Left forelimb (tissue), 1 donor: ENCODE measurements around the gene HGF.
A peak's percentile ranks its signal among the peaks of the same experiment; 100 is the strongest.
"Not testable (repeated sequence)": the region's sequence is repeated elsewhere in the genome, so short reads cannot be mapped to it uniquely, and the experiment has no call there.

Experiments
- DNase-seq: peaks from one replicate; pipeline ENCODE4 v3.0.0-alpha.2; 2018; ENCODE audit warnings: low spot score

HGF gene

DNA sequence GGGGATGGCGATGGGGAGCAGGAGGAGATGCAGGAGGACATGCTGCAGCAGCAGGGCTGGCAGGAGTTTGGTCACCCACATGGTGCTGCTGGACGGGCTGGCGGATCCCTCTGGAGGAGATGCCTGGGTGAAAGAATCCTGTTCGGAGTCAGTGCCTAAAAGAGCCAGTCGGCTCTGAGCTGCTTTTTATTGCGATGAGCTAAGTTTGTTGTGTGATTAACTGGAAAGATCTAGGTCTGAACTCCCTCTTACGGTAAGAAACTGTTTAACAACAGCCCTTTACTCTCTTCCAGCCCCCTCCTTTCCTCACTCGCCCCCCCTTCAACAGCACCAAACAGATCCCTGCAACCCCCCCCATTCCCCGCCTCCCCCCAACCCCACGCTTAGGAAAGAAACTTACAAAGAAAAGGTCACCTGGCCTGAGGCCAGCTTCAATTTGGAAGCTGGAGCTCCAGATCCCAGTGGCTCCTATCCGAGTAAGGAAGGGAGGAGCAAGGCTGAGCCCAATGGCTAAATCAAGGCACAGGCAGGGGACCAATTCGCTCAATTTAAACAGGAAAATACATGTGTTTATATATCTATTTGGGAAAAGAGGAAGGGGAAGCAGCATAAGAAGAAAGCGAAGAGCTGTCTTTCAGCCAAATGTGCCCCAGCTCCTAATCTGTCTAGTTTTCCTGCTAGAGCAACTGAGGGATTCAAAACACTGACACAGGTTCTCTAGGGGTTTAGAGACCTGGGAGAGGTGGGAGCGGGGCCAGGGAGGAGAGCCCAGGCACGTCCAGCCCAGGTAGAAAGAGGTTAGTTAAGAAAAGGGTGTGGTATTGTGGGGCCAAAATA lies at the start of gene HGF:
TSS of gene HGF (minus strand) at position 157 of the 837 bp plus-strand sequence. CDS start at position 81, 76 bp downstream.
- DNase-seq, result peak; percentile 73

DNA sequence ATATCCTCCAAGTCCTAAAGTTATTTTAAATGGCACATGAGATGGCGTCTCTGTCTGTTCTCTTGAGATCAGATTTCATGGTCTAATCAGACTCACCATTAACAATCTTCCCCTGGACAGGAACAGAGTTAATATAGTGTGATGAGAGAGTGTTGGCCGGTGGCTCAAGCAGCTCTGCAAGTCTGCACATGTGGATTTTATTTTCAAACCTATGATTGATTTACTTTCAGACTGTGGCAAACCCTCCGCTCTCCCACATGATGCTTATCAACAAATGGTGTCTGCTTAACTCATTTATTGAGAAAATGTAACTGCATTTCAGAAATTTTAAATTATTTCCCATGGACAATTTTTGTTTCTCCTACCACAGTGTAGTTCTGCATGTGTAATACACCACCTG lies 46.5 kb upstream of the HGF start:
- no peak for DNase-seq

DNA sequence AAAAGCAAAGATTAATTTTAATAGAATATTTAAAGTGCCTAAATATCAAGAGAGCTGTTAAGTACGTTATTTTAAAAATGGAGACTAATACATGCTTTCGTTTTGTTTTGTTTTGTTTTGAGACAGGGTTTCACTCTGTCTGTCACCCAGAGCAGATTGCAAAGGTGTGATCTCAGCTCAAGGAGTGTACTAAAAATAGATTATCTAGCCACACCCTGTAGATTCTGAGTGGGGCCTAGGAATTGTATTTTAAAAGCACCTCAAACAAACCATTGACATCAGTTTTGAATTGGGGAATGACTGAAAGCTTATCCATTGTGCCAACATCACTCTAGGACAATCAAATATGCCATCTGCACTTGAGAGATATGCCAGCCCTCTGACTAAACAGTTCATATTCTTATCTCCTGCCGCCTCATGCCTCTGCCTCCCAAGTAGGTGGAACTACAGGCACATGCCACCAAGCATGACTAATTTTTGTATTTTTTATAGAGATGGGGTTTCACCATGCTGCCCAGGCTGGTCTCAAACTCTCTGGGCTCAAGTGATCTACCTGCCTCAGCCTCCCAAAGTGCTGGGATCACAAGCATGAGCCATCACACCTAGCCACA lies 43.1 kb upstream of the HGF start:
- DNase-seq, result not testable (repeated sequence)

DNA sequence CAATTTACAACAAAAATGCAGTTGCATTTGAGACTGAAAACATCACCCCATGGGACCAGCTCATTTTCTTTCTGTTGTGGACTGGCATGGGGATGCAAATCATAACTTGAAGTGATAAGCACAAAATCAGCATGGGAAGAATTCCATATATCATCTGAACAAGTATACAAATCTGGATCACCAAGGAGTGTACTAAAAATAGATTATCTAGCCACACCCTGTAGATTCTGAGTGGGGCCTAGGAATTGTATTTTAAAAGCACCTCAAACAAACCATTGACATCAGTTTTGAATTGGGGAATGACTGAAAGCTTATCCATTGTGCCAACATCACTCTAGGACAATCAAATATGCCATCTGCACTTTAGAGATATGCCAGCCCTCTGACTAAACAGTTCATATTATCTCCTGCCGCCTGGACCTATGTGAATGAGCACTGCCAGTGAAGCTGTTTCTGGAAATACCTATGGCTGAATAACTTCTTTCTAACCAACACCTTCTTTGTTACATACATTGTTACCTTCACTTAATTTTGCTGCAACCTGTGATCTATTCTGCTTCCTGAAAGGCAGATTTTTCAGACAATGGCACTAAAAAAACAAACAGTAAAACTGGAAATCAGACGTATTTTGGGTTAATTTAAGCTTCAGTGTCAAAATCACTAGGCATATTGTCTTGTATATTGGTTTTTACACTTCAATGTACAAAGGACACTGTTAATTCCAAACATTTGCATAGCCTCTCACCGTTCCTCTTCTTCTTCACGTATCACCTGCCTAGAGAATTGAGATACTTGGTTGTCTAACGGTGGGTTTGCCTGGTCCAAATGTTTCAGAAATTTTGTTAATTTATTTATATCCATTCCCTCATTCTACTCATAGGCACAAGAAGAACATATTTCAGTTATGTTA lies 42.4 kb upstream of the HGF start:
- DNase-seq, result no peak

DNA sequence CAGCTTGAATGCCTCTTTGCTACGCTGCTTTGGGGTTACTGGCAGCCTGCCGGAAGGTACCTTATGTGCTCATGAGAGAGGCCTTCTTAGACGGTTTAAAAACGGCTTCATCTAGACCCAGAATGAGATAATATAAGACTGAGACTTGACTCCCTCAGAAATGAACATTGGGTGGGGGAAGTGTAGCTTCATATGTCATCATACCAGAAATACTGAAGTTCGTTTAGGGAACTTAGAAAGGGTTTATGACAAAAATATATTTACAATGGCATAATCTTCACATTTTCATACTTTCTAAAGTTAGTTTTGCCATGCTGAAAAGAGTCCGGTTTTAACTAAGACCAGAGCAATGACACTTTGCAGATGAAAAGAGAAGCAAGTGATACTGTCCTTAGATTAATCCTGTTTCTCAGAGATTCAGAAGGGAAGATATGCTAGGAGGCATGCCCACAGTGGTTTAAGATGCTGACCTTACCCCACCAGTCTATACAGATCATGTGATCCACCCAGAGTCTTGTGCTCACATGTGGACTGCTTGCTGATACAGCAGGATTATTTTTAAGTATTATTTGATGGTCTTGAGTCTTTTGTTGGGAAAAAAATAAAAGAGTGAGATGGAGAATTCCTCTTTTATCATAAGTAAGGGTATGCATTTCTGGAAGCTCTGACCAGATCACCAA lies 40.8 kb upstream of the HGF start:
- no peak for DNase-seq

DNA sequence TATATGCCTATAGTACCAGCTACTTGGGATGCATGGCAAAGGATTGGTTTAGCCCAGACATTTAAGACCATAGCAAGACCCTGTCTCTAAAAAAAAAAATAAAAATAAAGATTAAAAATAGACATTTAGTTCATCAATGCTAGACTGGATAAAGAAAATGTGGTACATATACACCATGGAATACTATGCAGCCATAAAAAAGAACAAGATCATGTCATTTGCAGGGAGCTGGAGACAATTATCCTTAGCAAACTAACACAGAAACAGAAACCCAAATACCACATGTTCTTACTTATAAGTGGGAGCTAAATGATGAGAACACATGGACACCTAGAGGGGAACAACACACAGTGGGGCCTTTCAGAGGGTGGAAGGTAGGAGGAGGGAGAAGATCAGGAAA lies 38.5 kb upstream of the HGF start:
- not testable (repeated sequence) for DNase-seq

DNA sequence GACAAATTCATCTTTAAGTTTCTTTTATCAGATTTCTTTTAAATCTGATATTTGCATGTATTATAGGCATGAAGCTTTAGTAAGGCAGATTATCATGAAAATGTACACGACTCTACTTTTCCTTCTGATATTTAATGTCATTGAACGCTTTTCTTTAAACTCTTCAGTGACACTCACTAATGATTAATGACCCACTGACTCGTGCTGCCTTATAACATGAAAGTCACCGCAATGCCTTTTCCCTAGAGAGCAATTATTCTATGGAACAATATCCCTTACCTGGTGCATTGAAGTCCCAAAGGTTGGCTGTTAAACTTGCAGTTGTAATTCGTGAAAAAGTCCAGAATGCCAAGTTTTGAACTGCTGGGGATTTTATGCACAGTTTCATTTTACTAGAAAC lies 33.4 kb upstream of the HGF start:
- no peak for DNase-seq

DNA sequence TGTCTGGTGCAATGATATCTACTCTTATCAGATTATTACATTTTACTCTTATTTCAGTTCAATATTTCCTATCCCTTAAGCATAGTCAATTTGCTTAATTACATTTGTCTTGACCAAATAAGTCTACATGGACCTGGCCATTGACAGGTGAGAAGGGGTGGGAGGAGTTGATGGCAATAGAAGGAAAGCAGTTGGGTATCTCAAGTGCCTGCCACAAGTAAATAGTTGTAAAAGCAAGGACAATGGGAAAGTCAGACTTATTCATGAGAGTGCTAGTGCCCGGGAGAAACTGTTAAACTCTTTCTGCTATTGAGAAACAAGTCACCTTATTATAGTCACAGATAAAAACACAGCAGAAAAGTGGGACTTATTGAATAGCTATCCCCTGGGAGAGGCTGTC lies 32.4 kb upstream of the HGF start:
- no peak for DNase-seq

DNA sequence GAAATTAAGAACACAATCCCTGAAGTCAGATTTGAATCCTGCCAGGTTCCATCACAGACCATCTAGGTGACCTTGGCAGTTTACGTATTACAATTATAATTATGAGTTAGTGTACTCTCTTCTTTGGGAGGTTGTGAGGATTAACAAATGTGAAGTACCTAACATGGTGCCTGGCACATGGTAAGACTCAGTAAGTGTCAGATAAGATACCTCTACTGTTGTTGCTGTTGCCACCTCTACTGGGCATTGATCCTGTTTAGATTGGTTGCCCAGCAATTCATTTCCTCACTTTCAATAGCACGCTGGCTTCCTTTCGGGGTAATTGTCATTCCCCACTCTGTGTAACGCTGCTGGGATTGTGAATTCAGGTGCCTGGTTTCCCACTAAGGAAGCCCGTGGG lies 31.7 kb upstream of the HGF start:
- DNase-seq, result no peak

DNA sequence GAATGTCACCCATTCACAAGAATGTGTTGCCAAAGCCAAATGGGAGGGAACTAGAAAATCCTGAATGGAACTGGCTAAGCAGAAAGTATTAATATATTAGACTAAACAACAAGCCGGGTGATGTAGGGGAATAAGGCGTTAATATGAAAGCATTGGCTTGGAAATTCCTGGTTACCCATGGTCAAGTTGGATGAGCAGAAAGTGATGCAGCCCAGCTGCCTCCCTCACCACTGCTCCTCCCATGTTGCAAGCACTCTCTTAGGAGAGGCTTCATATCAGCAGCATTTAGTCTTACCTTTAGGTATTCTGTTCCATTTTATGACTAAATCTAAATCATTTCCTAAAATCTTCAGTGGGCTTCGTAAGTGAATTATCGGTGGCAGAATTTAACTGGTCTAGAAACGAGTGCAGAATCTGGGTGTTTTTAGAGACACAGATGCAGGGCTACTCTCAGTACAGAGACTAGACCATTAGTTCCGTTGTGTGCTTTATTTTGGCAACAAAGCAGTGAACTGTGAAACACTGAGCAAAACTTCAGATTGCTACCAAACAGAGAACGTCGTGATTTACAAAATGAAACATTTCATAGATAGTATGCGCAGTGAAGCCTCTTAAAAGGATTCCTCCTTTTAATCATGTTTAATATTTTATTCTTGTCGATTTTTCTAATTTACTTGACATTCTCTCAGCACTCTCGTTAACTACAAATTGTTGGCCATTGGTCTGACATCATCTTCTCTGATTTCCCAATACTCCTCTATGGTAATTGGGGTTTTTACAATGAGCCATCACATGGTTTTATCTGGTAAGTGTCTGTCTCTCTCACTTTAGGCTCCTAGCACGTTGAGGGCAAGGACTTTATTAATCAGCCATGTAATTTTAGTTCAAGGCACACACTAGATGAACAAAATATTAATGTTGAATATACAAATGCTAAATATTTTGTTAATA lies 22.0 kb upstream of the HGF start:
- no peak for DNase-seq

DNA sequence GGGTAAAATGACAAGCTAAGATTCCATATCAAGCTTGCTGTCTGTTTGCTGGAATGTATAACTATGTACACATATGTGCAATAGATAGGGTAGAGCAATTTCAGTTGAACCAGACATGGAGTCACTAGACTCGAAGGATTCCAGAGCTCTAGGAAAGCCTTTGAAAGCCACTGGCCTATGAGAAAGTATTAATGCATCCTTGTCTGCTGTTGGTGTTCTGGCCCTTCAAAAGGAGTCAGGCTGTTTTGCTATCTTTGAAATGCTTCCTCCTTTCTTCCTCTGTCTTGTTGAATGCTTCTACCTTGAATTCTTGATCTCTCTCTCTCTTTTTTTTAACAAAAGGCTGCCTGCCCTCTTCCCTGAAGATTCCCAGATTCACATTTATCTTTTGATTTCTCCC lies 20.8 kb upstream of the HGF start:
- no peak for DNase-seq

DNA sequence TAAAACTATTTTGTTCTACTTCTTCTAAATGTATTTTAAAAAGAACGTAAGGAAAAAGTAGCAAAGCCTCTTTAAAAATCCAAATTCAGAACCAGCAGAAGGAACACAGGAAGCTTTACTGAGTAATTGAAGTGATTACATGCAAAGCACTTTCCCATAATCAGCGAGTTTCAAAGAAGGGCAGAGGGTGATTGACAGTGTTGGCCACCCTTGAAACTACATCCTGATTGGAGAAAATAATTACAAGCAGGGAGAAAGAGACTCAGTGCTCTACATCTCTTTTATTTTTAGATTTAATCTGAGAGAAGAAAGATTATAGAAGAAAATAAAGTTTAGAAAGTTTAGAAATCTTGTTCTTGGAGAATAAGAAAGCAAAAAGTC lies 20.3 kb upstream of the HGF start:
- DNase-seq, result no peak

DNA sequence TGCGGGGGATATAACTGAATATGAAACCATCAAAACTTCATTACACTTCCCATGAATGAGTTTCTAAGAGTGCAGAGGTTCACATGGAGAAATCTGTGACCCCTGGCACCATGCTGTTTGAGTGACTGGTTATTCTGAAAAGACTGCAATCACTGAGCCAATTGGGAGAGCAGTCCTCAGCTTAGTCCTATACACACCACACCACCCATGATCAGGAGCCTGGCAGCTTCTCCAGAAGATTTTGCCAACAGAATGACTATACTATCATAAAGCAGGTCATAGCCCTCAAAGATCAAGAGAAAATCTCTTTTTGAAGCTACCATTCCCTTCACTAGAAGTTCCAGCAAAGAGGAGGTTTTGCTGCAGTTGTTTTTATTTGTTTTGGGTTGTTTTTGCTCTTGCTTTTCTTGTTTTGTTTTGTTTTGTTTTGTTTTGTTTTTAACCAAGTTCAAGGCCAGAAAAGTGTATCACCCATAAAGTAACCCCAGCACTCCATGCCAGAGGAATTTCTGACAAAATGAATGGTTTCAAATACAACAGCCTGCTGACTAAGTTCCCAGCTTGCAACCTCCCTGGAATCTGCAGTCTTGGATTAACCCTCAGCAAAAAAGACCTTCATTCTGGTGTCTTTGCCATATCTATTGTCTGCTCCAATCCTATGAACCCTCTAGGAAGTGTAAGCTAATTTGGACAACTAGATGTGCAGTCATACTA lies 19.7 kb upstream of the HGF start:
- DNase-seq, result no peak

DNA sequence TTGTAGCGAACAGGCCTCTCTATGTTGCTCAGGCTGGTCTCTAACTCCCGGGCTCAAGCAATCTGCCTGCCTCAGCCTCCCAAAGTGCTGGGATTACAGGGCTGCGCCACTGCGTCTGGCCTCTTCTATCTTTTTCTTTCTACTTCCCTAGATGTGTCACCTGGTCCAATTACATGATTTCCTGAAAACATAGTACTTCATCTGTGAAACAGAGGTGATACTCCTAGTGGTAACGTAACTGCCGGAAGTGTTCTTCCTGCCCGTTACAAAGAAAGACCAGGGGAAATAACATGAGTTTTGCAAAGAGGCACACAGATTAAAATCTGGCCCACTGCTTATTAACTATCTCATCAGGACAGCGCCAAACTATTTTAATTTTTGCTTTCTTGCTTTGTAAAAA lies 18.4 kb upstream of the HGF start:
- DNase-seq, result no peak

DNA sequence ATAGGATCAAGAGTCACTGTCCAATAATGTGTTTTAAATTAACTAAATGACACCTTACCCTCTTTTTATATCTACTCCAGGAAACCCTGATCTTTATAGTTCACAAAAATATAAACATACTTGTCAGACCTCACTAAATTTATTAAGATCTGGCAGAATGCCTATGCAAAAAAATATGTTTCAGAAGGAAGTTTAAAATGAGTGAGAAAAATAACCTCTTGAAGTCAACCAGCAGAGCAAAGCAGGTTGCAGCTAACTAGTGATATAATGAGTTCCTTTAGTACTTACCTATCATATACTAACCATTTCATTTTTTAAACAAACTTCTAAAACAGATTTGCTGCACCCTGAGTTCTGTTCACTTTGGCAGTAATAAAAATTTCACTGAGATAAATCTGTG lies 14.0 kb upstream of the HGF start:
- DNase-seq, result no peak

DNA sequence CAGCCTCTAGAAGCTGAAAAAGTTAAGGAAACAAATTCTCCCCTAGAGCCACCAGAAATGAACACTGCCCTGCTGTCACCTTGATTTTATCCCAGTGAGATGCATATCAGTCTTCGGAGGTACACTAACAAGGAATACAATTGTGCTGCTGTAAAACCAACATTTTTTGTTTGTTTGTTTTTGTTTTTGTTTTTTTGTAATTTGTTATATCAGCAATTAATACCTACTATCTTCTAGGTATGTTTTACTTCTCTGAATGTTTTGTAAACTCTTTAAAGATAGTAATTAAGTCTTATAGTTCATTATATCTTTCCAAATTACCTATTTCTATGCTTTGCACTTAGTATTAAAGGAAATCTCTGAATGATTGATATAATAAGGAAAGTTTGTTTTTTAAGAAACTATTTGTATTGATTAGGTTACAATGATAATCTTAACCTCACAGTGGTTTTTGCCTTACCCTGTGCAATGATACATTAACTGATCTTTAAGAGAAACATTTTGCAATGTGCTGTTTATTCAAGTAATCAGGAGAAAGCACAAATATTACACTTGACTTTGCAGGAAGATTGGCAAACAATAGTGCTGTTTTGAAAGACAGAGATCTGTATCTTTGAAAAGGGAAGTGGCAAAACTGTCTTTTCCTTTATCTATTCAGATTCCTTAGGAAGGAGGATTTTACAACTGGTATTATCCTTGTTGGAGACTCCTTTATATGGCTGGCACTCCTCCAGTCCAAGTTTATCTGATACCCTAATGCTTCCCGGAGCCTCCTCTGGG lies 11.3 kb upstream of the HGF start:
- no peak for DNase-seq

DNA sequence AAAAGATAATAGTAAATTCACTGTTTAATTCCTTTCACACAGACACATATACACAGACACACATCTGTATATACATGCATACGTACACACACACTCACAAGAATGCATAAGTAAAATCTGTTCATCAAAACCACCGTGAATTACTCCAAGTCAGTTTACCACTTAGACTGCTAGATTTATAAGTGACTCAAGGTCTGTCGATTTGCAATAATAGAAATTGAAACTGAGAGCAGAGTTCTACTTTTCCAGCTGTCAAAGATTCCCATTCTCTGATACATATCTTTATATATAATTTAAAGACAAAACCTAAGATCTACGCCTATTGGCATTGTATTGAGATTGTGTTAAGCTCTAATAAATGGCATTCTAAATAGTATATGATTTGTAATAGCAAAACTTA lies 9.9 kb upstream of the HGF start:
- no peak for DNase-seq

DNA sequence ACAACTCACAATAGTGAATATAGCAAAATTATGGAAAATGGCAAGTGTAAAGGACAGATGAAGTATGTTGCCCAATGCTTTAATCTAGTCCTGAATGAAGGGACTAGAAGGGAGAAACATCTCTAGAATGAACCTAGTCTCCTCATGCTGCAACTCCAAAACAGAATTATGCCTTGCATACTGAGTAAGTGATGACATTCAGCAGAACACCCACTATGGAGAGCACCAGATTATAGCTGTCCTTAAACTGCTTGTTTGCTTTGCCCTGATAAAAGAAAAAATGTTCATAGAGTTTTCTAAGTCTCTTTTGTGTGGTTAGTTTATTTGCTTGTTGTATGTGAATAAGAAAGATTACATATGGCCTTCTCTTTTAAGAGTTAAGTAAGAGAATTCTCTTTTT lies 7.8 kb upstream of the HGF start:
- DNase-seq, result no peak

DNA sequence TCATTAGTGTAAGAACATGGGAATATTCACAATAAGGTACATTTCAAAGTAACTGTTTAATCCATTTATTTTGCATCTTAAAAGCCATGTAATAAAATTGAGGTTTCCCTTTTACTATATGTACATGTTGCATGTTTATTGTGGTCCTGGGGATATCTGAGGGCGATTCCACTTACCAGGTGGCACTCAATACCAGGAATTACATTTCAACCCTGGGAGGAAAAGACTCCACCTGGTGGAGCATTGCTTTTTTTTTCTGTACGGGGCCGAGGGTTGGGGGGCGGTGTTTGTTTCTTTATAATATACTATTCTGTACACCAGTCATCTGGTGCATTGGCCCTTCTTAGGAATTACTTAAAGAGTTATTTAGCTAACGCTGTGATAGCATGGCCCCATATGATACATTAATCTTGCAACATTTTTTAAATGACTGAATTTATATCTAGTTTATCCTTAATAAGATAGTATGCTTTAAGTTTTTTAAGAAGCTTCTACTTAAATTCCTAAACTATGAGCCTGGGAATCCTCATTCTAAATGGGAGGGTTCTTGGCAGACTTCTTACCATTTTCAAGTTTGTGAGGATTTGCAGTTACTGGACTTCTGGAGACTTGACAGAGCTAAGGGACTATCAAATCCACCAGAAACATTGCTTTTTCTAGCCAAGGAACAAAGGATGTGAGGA lies 7.2 kb upstream of the HGF start:
- DNase-seq, result no peak
